GM18502 (cell line): ENCODE results near the gene VASH1.

Experiments used
- ATAC-seq: cut with Tn5 transposase; IDR thresholded peaks from one replicate; pipeline ENCODE4 v1.9.1; 2021; ENCODE audit warnings: mild to moderate bottlenecking; ENCODE audit not compliant: unreplicated experiment, poor library complexity

VASH1 gene

GRCh38 chr14:76782115-76782884 is 21.0 kb downstream of the VASH1 start:
- ATAC-seq: no peak

- ATAC-seq: no peak
Measured at GRCh38 chr14:76782885-76783566, 21.8 kb downstream of the VASH1 start.

- no peak for ATAC-seq
Measured at GRCh38 chr14:76784266-76784874, 23.1 kb downstream of the VASH1 start.

- ATAC-seq: peak; percentile 72
Measured at GRCh38 chr14:76784881-76785280, 23.6 kb downstream of the VASH1 start.

GRCh38 chr14:76786601-76787000 is 25.3 kb downstream of the VASH1 start:
- no peak for ATAC-seq

- ATAC-seq: no peak
Measured at GRCh38 chr14:76792422-76792821, 31.2 kb downstream of the VASH1 start.

GRCh38 chr14:76793324-76793723 is 32.1 kb downstream of the VASH1 start:
- ATAC-seq: no peak

- ATAC-seq: no peak
Measured at GRCh38 chr14:76793956-76794355, 32.7 kb downstream of the VASH1 start.

- ATAC-seq: no peak
Measured at GRCh38 chr14:76806446-76806845, 45.2 kb downstream of the VASH1 start.

GRCh38 chr14:76808011-76808410 is 46.7 kb downstream of the VASH1 start:
- no peak for ATAC-seq

- ATAC-seq: no peak
Measured at GRCh38 chr14:76808990-76809389, 47.7 kb downstream of the VASH1 start.

GRCh38 chr14:76810525-76810924 is 49.3 kb downstream of the VASH1 start:
- ATAC-seq: no peak

GRCh38 chr14:76810953-76811400 is 49.7 kb downstream of the VASH1 start:
- ATAC-seq: no peak

- no peak for ATAC-seq
Measured at GRCh38 chr14:76811561-76811960, 50.3 kb downstream of the VASH1 start.

GRCh38 chr14:76812093-76812421 is 50.8 kb downstream of the VASH1 start:
- ATAC-seq: no peak

GRCh38 chr14:76812422-76813383 is 51.4 kb downstream of the VASH1 start, which contains the start of gene ANGEL1:
Gene ANGEL1, minus strand, starts transcription at chr14:76812882. Its CDS starts 55 bp downstream, at chr14:76812827.
- peak; percentile 89 for ATAC-seq

GRCh38 chr14:76814726-76815645 is 53.7 kb downstream of the VASH1 start:
- ATAC-seq: no peak

- ATAC-seq: no peak
Measured at GRCh38 chr14:76820700-76821099, 59.4 kb downstream of the VASH1 start.

- no peak for ATAC-seq
Measured at GRCh38 chr14:76826122-76826521, 64.9 kb downstream of the VASH1 start, which contains the start of gene LRRC74A. Gene LRRC74A, plus strand, starts transcription at chr14:76826408. Its CDS starts 290 bp downstream, at chr14:76826698.
